Right forelimb (tissue), 1 donor: ENCODE results near the gene PRPS1L1.

ENCODE experiments used
- DNase-seq: peaks from one replicate; pipeline ENCODE4 v3.0.0-alpha.2; 2018

Gene PRPS1L1

GRCh38 chr7:18027628-18028027 lies at the start of gene PRPS1L1:
TSS of gene PRPS1L1 (minus strand) at chr7:18027846.
- no peak for DNase-seq

- DNase-seq: no peak
Measured at GRCh38 chr7:18076461-18076860, 48.8 kb upstream of the PRPS1L1 start.

GRCh38 chr7:18068745-18069144 lies 41.1 kb upstream of the PRPS1L1 start:
- DNase-seq: no peak

GRCh38 chr7:18064242-18064838 lies 36.7 kb upstream of the PRPS1L1 start:
- no peak for DNase-seq

GRCh38 chr7:18063149-18063901 lies 35.7 kb upstream of the PRPS1L1 start:
- DNase-seq: no peak

GRCh38 chr7:18059171-18059570 lies 31.5 kb upstream of the PRPS1L1 start:
- no peak for DNase-seq

- DNase-seq: no peak
Measured at GRCh38 chr7:18053941-18054340, 26.3 kb upstream of the PRPS1L1 start.

GRCh38 chr7:18053177-18053928 lies 25.7 kb upstream of the PRPS1L1 start:
- no peak for DNase-seq

- no peak for DNase-seq
Measured at GRCh38 chr7:18049262-18049661, 21.6 kb upstream of the PRPS1L1 start.

- DNase-seq: no peak
Measured at GRCh38 chr7:18046601-18047000, 19.0 kb upstream of the PRPS1L1 start.

- DNase-seq: no peak
Measured at GRCh38 chr7:18045171-18045570, 17.5 kb upstream of the PRPS1L1 start.

GRCh38 chr7:18041191-18041590 lies 13.5 kb upstream of the PRPS1L1 start:
- no peak for DNase-seq

GRCh38 chr7:18040196-18040595 lies 12.6 kb upstream of the PRPS1L1 start:
- no peak for DNase-seq

- DNase-seq: no peak
Measured at GRCh38 chr7:18038382-18038781, 10.7 kb upstream of the PRPS1L1 start.

- DNase-seq: no peak
Measured at GRCh38 chr7:18037609-18038008, 10.0 kb upstream of the PRPS1L1 start.

GRCh38 chr7:18036783-18037182 lies 9.1 kb upstream of the PRPS1L1 start:
- no peak for DNase-seq

GRCh38 chr7:18030758-18031157 lies 3.1 kb upstream of the PRPS1L1 start:
- DNase-seq: no peak

- no peak for DNase-seq
Measured at GRCh38 chr7:18020138-18020715, 7.4 kb downstream of the PRPS1L1 start.

- DNase-seq: no peak
Measured at GRCh38 chr7:18019555-18019954, 8.1 kb downstream of the PRPS1L1 start.

GRCh38 chr7:18018296-18019215 lies 9.1 kb downstream of the PRPS1L1 start:
- no peak for DNase-seq

GRCh38 chr7:18016547-18017444 lies 10.8 kb downstream of the PRPS1L1 start:
- DNase-seq: no peak
